WERI-Rb-1 (cell line): ENCODE measurements around the gene KRT83.

Source experiments
- DNase-seq: peaks from one replicate; pipeline ENCODE4 v3.0.0-alpha.2; 2020
- H3K27ac ChIP-seq: fragments of 250-450 bp; sonication (Bioruptor Pico); 2 replicates; pipeline ENCODE4 v1.5.1; 2020; ENCODE audit warnings: mild to moderate bottlenecking, moderate library complexity
- H3K27me3 ChIP-seq: fragments of 250-450 bp; sonication (Bioruptor Pico); 2 replicates; pipeline ENCODE4 v1.5.1; 2021; ENCODE audit warnings: mild to moderate bottlenecking, low read depth, moderate library complexity; ENCODE audit not compliant: insufficient read depth, severe bottlenecking
- H3K36me3 ChIP-seq: fragments of 250-450 bp; sonication (Bioruptor Pico); 2 replicates; pipeline ENCODE4 v1.5.1; 2020; ENCODE audit warnings: mild to moderate bottlenecking, moderate library complexity
- H3K4me3 ChIP-seq: 2 replicates; pipeline ENCODE4 v1.5.1; 2011; ENCODE audit warnings: low read depth, mild to moderate bottlenecking, control low read depth, low read length
- H3K9me3 ChIP-seq: fragments of 250-450 bp; sonication (Bioruptor Pico); 2 replicates; pipeline ENCODE4 v1.5.1; 2021; ENCODE audit warnings: mild to moderate bottlenecking, moderate library complexity; ENCODE audit not compliant: severe bottlenecking
- CTCF ChIP-seq: IDR thresholded peaks from 2 replicates; pipeline ENCODE4 v1.5.1; 2011; ENCODE audit warnings: low read depth, mild to moderate bottlenecking, control low read depth, inconsistent platforms, low read length

Gene KRT83

GRCh38 chr12:52312086-52312485, 9.1 kb downstream of the KRT83 start:
- DNase-seq = no peak
- TF ChIP-seq CTCF = no peak
- Histone ChIP-seq H3K27me3 (peaks cover 38% of the 10 kb centered on the region), H3K4me3 (no peak overlapping the region), H3K27ac (no peak overlapping the region), H3K9me3 (no peaks in the 10 kb centered on the region), H3K36me3 (no peaks in the 10 kb centered on the region)

- Histone ChIP-seq H3K9me3 (no peaks in the 10 kb centered on the region), H3K27me3 (peaks cover 44% of the 10 kb centered on the region), H3K27ac (no peak overlapping the region), H3K4me3 (no peak overlapping the region), H3K36me3 (no peaks in the 10 kb centered on the region)
- no peak for DNase-seq
- no peak for TF ChIP-seq CTCF
These were observed 9.9 kb downstream of the KRT83 start for GRCh38 chr12:52311285-52311648.

GRCh38 chr12:52310622-52311284, 10.4 kb downstream of the KRT83 start:
- Histone ChIP-seq H3K4me3 (no peak overlapping the region), H3K9me3 (no peaks in the 10 kb centered on the region), H3K36me3 (no peaks in the 10 kb centered on the region), H3K27ac (no peak overlapping the region), H3K27me3 (peaks cover 45% of the 10 kb centered on the region)
- no peak for TF ChIP-seq CTCF
- DNase-seq = no peak

- Histone ChIP-seq H3K4me3 (no peak overlapping the region), H3K27ac (no peak overlapping the region), H3K36me3 (no peaks in the 10 kb centered on the region), H3K27me3 (peaks cover 45% of the 10 kb centered on the region), H3K9me3 (no peaks in the 10 kb centered on the region)
- DNase-seq = no peak
- TF ChIP-seq CTCF = no peak
These were observed 12.3 kb downstream of the KRT83 start for GRCh38 chr12:52308806-52309425.

- Histone ChIP-seq H3K9me3 (no peaks in the 10 kb centered on the region), H3K27ac (no peak overlapping the region), H3K4me3 (peak overlapping the region; percentile 27), H3K36me3 (no peaks in the 10 kb centered on the region), H3K27me3 (peaks cover 45% of the 10 kb centered on the region)
- TF ChIP-seq CTCF = no peak
- peak; percentile 47 for DNase-seq
These were observed 13.1 kb downstream of the KRT83 start for GRCh38 chr12:52307836-52308805.
